22Rv1 (cell line): ENCODE results near the gene NRXN2.

ENCODE experiments used
- ZFX ChIP-seq: fragments of 450-650 bp; IDR thresholded peaks from 2 replicates; pipeline ENCODE4 v1.6.1; 2017; ENCODE audit warnings: antibody characterized with exemption, borderline replicate concordance
- TF ChIP-seq, protein P1 (sequence below): fragments of 450-650 bp; IDR thresholded peaks from 2 replicates; pipeline ENCODE4 v1.5.1; 2017; ENCODE audit warnings: mild to moderate bottlenecking

DNA sequence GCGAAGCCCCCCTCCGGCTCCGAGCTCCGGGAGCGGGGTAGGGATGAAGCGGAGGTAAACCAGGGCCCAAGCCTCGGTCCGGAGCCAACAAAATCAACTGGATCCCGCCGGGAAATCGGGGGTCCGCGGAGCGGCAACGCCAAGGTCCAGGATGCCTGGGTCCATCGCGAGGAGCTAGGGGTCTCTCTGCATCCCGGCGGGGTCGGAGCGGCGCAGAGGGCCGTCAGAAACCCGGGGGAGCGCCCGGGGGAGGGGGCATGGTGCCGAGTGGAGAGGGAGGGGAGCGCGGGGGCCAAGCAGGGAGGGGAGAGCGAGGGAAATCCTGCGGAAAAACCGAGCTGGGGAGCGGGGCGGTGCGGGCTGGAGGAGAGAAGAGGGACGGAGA lies 80.1 kb downstream of the NRXN2 start:
- TF ChIP-seq, protein P1, sequence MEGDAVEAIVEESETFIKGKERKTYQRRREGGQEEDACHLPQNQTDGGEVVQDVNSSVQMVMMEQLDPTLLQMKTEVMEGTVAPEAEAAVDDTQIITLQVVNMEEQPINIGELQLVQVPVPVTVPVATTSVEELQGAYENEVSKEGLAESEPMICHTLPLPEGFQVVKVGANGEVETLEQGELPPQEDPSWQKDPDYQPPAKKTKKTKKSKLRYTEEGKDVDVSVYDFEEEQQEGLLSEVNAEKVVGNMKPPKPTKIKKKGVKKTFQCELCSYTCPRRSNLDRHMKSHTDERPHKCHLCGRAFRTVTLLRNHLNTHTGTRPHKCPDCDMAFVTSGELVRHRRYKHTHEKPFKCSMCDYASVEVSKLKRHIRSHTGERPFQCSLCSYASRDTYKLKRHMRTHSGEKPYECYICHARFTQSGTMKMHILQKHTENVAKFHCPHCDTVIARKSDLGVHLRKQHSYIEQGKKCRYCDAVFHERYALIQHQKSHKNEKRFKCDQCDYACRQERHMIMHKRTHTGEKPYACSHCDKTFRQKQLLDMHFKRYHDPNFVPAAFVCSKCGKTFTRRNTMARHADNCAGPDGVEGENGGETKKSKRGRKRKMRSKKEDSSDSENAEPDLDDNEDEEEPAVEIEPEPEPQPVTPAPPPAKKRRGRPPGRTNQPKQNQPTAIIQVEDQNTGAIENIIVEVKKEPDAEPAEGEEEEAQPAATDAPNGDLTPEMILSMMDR, result no peak
- no peak for TF ChIP-seq ZFX
